Measurements from ENCODE around the gene ITFG2. TPM values are rescaled to one million over a fixed set of nuclear protein-coding genes. Genes with fewer than 3 reads are reported as not detected.

The ITFG2 gene
- total RNA-seq, 1 experiment from 2014 or later = 39.2 TPM

GRCh38 chr12:2844786-2845185 lies 32.3 kb downstream of the ITFG2 start:
- peaks cover 25% of the 10 kb centered on the region for H3K4me1 ChIP-seq (ENCODE audit: insufficient read depth, low read length, poor library complexity, severe bottlenecking)
- no peak overlapping the region for H3K27ac ChIP-seq (ENCODE audit: low read depth, low read length, poor library complexity, severe bottlenecking)
- no TSS peak for BruUV-seq (replicated peaks)
- no peak for DNase-seq (ENCODE audit: low spot score)
- POLR2A ChIA-PET (ENCODE audit: low non-redundant PET) = no interaction called here
- no peaks in the 10 kb centered on the region for H3K36me3 ChIP-seq (ENCODE audit: insufficient read depth, low read length, poor library complexity, severe bottlenecking)
- intact Hi-C loops (cut with micrococcal nuclease; ENCODE audit: unreplicated experiment) = no loop called here
- CTCF ChIA-PET = interaction anchor here (1.9 to 2.0 kb wide), 2 partner anchors 9 to 189 kb away, joined by 7 to 10 read pairs; no protein-coding TSS in a partner anchor
- TF ChIP-seq CTCF (conservative IDR thresholded peaks at IDR 0.05; ENCODE audit: low read depth, low read length) = no peak
- no peak for TF ChIP-seq EZH2 (IDR thresholded peaks at IDR 0.05; ENCODE audit: borderline replicate concordance, low read depth, low read length, poor library complexity, severe bottlenecking)
- no peak overlapping the region for H3K4me3 ChIP-seq (ENCODE audit: low read depth, low read length, poor library complexity, severe bottlenecking)
- no peaks in the 10 kb centered on the region for H3K9me3 ChIP-seq (ENCODE audit: low read depth, low read length, poor library complexity, severe bottlenecking)
- H3K27me3 ChIP-seq (replicated peaks; ENCODE audit: insufficient read depth, low read depth, low read length, poor library complexity) = no peaks in the 10 kb centered on the region

GRCh38 chr12:2845280-2845679 lies 32.8 kb downstream of the ITFG2 start:
- peak overlapping the region; percentile 40 for H3K27ac ChIP-seq (ENCODE audit: low read depth, low read length, poor library complexity, severe bottlenecking)
- DNase-seq (ENCODE audit: low spot score) = peak; percentile 81
- H3K27me3 ChIP-seq (replicated peaks; ENCODE audit: insufficient read depth, low read depth, low read length, poor library complexity) = no peaks in the 10 kb centered on the region

DNA sequence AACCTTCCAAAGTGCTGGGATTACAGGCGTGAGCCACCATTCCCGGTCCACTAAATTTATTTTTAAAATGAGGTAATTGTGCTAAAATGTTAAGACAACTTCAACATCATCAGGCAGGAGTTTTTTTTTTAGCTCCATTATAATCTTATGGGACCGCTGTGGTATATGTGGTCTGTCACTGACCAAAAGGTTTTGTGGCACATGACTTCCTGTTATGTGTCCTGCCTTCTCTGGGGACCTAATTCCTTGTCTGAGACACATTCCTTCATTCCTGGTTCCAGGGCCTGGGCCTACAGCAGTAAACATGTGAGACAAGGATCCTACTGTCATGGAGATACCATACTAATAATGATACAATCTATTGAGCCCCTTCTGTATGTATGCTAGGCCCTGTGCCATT lies 39.5 kb downstream of the ITFG2 start:
- Histone ChIP-seq H3K27ac (ENCODE audit: low read depth, low read length, poor library complexity, severe bottlenecking) (no peak overlapping the region), H3K4me3 (ENCODE audit: low read depth, low read length, poor library complexity, severe bottlenecking) (no peak overlapping the region), H3K9me3 (ENCODE audit: low read depth, low read length, poor library complexity, severe bottlenecking) (no peaks in the 10 kb centered on the region), H3K36me3 (ENCODE audit: insufficient read depth, low read length, poor library complexity, severe bottlenecking) (no peaks in the 10 kb centered on the region), H3K4me1 (ENCODE audit: insufficient read depth, low read length, poor library complexity, severe bottlenecking) (peaks cover 2% of the 10 kb centered on the region), H3K27me3 (replicated peaks; ENCODE audit: insufficient read depth, low read depth, low read length, poor library complexity) (no peaks in the 10 kb centered on the region)
- no peak for DNase-seq (ENCODE audit: low spot score)
- ChIA-PET CTCF (no interaction called here), POLR2A (ENCODE audit: low non-redundant PET) (no interaction called here)
- intact Hi-C loops (cut with micrococcal nuclease; ENCODE audit: unreplicated experiment) = loop anchor here (5.0 kb wide), 1 partner anchor 190 kb away; no protein-coding TSS in a partner anchor
- no peak for TF ChIP-seq EZH2 (IDR thresholded peaks at IDR 0.05; ENCODE audit: borderline replicate concordance, low read depth, low read length, poor library complexity, severe bottlenecking)
- TF ChIP-seq CTCF (conservative IDR thresholded peaks at IDR 0.05; ENCODE audit: low read depth, low read length) = no peak
- BruUV-seq (replicated peaks) = no TSS peak

More at GRCh38 chr12:2845280-2845679, 32.8 kb downstream of the ITFG2 start:
- Histone ChIP-seq H3K9me3 (ENCODE audit: low read depth, low read length, poor library complexity, severe bottlenecking) (no peaks in the 10 kb centered on the region), H3K4me3 (ENCODE audit: low read depth, low read length, poor library complexity, severe bottlenecking) (no peak overlapping the region), H3K4me1 (ENCODE audit: insufficient read depth, low read length, poor library complexity, severe bottlenecking) (peaks cover 25% of the 10 kb centered on the region), H3K36me3 (ENCODE audit: insufficient read depth, low read length, poor library complexity, severe bottlenecking) (no peaks in the 10 kb centered on the region)
- POLR2A ChIA-PET (ENCODE audit: low non-redundant PET) = no interaction called here
- TF ChIP-seq CTCF (conservative IDR thresholded peaks at IDR 0.05; ENCODE audit: low read depth, low read length) (no peak), EZH2 (IDR thresholded peaks at IDR 0.05; ENCODE audit: borderline replicate concordance, low read depth, low read length, poor library complexity, severe bottlenecking) (no peak)
- intact Hi-C loops (cut with micrococcal nuclease; ENCODE audit: unreplicated experiment) = no loop called here
- no TSS peak for BruUV-seq (replicated peaks)
- CTCF ChIA-PET = interaction anchor here (0.6 to 2.0 kb wide), 6 partner anchors 8 to 515 kb away, joined by 3 to 10 read pairs (median 4); no protein-coding TSS in a partner anchor
